NCI-H446 (cell line): Measurements from ENCODE around the gene PHLDB1.
"Not testable (repeated sequence)": the region's sequence is repeated elsewhere in the genome, so short reads cannot be mapped to it uniquely, and the experiment has no call there.

Source experiments
- DNase-seq, 2 experiments: peaks; one replicate each; lab custom pipeline; 2025; lab: John Stamatoyannopoulos, UW

Gene PHLDB1

DNA sequence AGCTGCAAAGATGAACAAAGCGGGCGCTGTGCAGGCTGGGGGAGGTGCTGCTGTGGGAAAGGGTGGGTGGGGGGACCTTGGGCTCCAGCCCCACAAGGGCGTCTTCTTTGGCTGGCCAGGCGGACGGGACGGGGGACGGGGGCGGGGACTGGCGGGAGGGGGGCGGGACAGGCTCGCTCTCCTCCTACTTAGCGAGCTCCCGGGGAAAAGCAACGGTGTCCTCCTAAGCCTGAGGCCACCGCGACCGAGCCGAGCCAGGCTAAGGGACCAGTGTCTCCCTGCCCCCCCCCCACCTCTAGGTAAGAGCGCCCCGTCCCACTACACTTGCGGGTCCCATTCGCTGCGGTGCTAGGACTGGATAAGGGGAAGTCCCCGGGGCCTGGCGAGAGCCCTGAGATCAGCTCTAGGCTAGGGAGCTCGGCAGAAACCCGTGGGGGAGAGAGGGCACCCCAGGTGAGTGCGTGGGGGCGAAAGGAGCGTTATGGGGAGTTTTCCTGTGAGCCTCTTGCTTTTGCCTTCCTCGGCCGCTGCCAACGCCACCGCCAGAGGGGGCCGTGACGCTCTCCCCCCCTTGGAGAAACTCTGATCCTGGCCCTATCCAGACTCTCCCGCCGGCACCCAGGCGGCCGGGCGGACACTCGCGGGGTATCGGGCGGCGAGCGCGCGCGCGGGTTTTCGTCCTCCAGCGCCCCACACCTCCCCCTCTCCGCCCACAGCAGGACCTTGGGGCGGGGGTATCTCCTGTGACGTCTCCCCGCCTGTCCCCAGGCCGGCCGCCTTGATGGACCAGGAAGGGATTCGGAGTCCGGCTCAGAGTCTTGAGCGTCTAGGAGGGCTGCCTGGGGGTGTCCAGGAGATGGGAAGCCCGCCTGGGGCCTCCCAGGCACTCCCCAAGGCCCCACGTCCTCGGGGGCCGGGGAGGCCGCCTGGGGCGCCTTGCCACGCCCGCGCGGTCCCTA, at the start of gene PHLDB1:
TSS of gene PHLDB1 (plus strand) at position 215 of the 959 bp plus-strand sequence. CDS start 6,222 bp downstream, outside the sequence.
- DNase-seq: no peak

DNA sequence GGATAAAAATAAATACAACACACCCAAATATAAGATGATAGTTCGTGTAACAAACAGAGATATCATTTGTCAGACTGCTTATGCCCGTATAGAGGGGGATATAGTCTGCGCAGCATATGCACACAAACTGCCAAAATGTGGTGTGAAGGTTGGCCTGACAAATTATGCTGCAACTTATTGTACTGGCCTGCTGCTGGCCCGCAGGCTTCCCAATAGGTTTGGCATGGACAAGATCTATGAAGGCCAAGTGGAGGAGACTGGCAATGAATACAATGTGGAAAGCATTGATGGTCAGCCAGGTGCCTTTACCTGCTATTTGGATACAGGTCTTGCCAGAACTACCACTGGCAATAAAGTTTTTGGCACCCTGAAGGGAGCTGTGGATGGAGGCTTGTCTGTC, 46.6 kb upstream of the PHLDB1 start:
- no peak for DNase-seq

DNA sequence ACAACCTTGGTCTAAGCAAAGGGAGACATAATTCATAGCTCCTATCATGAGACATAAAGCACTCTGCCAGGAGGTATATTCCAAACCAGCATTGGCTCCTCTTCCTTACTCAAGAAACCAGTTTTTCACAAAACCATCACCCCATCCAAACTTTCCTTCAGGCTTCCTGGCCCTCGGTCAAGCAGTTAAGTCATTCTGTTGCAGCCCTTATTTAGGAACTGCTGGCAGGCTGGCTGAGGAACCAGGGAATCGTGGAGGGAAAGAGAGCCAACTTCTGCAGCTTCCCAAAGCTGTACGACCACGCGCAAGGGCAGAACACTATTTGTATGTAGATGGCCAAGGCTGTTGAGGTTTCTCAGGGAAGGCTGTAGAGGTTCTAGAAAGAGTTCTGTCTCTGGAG, 42.4 kb upstream of the PHLDB1 start:
- DNase-seq: peak in 1 of 2 experiments; percentile 65

DNA sequence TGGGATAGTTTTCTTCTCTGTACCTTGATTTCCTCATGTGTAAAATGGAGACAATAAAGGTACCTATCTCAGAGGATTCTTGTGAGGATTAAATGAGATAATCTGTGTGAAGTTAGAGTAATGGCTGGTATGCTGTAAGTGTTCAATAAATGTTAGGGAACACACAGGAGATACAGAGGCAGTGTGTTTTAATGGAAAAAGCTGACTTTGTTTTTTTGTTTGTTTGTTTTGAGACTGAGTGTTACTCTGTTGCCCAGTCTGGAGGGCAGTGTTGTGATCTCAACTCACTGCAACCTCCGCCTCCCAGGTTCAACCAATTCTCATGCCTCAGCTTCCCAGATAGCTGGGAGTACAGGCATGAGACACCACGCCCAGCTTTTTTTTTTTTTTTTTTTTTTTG, 37.7 kb upstream of the PHLDB1 start:
- no peak for DNase-seq

DNA sequence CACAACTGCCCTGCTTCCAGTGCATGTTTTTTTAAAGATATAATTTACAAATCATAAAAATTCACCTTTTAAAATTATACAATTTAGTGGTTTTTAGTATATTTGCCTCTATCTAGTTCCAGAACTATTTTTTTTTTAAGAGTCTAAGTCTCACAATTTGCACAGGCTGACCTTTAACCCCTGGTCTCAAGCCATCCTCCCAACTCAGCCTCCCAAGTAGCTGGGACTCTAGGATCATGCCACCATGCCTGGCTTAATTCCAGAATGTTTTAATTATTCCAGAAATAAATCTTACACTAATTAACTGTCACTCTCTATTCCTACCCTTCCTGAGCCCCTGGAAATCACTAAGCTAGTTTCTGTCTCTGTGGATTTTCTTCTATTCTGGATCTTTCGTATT, 36.6 kb upstream of the PHLDB1 start:
- DNase-seq: no peak

DNA sequence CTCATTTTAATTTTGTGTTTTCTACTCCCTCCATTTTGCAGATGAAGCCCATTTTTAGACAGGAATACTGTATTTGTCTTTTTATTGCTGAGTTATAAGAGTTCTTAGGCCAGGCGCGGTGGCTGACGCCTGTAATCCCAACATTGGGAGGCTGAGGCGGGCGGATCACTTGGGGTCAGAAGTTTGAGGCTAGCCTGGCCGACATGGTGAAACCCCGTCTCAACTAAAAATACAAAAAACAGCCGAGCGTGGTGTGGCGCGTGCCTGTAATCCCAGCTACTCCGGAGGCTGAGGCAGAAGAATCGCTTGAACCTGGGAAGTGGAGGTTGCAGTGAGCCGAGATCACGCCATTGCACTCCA, 35.7 kb upstream of the PHLDB1 start:
- not testable (repeated sequence) for DNase-seq

DNA sequence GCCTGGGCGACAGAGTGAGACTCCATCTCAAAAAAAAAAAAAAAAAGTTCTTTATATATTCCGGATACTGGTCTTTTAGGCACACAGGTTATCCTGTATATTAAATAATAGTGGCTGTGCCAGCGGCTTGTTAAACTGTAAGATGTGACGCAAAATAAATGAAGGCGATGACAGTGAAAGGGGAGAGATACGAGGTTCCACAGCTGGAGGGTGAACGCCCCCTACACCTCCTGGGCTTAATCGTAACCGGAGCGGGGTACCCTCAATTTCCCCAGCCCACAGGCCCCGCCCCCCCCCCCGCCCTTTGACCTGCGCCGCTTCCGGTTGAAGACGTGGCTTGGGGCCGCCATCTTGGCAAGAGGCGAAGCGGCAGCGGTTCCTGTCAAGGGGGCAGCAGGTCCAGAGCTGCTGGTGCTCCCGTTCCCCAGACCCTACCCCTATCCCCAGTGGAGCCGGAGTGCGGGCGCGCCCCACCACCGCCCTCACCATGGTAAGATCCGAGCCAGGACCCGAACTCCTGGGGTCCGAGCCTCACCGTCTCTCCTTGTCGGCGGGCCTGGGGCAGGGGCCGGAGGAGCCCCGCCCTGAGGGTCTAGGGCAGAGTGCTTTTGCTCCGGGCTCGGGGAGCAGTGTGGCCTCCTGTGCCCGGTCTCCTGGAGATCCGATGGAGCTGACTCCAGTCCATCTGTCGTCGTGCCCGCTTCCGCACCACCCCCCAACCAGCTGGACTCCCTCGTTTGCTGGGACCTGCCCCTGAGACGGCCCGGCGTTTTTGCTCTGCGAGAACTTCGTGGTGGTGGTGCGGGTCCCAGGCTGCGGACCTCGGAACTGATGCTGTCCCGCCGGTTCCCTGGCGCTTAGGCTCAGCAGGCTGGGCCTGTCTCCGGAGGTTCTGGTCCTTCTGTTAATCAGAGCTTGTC, 35.1 kb upstream of the PHLDB1 start, which contains the start of gene ARCN1:
TSS of gene ARCN1 (plus strand) at position 349 of the 920 bp plus-strand sequence. CDS start at position 488, 139 bp downstream.
- DNase-seq: peak in 1 of 2 experiments; percentile 75

DNA sequence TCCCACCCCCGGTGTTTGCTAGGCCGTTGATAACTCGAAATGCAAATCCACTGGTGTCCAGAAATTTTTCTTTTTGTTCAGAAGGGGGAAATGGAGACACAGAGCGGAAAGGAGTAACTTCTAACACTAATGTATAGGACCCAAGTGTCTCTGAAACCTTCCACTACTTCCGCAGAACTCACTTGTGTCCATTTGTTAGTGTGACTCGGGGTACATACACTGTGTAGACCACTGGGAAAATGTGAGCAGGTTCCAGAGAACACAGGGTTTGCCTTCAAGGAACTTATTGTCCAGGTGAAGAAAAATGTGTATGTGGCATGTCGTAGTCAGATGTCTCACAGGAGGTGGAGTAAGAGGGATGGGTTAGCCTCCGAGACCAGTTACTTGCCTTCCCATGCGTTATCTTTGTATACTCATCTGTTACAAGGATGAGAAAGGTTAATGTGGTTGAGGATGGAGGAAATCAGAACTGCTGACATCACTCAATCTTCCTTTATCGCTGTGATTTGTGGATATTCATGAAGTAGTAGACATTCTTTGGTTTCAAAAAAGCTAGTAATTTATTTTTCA, 34.3 kb upstream of the PHLDB1 start:
- no peak for DNase-seq

DNA sequence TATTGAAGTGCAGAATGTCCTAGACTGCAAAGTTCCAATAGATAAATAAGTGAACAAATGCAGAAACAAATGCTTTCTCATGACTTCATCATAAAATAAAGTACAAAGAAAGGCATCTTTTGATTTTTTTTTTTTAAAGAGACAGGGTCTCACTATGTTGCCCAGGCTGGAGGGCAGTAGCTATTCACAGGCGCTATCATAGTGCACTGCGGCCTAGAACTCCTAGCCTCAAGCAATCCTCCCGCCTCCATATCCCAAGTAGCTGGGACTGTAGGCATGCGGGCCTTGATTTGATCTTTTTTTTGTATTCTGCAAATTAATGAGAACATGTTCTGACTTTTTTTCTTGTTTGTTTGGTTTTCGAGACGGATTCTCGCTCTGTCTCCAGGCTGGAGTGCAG, 32.8 kb upstream of the PHLDB1 start:
- DNase-seq: no peak

DNA sequence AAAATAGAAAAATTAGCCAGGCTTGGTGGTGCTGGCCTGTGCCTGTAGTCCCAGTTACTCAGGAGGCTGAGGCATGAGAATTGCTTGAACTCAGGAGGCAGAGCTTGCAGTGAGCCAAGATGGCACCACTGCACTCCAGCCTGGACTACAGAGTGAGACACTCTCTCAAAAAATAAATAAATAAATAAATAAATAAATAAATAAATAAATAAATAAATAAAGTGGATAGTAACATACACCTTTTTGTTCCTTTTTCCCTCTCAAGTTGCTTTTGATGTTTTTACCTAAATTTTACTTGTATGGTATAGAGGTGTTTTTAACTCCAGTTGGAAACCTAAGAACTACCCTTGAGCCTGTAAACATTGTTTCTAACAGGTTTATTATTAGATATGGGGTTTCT, 29.4 kb upstream of the PHLDB1 start:
- not testable (repeated sequence) for DNase-seq

DNA sequence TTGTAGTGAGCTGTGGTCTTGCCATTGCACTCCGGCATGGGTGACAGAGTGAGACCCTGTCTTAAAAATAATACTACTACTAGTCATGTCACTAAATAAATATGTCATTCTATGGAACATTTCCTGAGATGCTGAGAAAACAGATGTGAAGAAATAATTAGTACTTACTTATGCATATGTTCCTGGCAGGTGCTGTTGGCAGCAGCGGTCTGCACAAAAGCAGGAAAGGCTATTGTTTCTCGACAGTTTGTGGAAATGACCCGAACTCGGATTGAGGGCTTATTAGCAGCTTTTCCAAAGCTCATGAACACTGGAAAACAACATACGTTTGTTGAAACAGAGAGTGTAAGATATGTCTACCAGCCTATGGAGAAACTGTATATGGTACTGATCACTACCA, 26.4 kb upstream of the PHLDB1 start:
- DNase-seq: no peak

DNA sequence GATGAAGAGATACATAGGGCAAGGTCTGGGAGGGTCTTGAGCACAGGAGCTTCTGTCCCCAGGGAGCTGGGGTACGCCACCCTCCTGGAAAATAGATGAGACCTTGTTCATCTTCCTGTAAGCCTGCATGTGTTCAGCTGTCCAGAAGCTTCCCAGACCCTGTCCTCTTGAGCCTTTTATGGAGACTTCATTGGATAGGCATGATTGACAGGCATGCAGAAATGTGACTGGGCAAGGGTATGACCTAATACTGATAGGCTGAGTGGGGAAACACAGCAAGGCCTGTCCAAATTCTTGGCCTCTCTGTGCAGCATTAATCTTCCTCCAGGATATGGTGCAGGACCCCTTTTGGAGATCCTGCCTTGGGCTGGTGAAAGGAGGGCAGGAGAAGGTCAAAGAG, 19.5 kb upstream of the PHLDB1 start:
- no peak for DNase-seq

DNA sequence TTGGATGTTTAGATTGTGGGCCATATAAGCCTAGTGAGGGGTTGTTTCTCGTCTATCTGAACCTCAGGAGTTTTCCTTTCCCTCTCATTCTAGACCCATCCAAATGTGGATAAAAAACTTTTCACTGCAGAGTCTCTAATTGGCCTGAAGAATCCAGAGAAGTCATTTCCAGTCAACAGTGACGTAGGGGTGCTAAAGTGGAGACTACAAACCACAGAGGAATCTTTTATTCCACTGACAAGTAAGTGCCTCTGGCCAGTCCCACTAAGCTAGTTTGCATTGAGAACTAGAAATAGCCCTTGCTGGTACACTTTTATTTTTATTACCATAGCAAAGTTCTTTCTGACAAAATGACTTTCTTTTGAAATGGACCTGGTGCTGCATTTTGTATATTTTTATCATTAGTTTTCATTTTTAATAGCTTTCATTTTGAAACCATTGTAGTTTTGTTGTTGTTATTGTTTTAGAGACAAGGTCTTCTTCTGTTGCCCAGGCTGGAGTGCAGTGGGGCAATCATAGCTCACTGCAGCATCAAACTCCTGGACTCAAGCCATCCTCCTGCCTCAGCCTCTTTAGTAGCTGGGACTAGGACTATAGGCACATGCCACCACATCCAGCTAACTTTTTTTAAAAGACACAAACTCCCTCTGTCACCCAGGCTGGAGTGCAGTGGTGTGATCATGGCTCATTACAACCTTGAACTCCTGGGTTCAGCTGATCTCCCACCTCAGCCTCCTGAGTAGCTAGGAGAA, 14.6 kb upstream of the PHLDB1 start:
- DNase-seq: no peak

DNA sequence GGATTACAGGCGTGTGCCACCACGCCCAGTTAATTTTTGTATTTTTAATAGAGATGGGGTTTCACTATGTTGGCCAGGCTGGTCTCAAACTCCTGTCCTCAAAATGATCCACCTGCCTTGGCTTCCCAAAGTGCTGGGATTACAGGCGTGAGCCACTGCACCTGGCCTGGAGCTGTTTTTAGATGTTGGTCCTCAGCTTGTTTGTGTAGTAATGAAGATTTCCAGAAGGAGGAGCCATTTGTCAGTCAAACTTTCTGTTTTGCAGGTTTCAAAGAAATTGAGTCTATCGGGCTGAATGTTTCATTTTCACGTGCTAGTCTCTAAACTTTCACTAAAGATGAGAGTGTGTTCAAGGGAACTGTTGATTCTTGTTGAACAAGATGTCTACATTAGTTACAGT, 12.4 kb upstream of the PHLDB1 start:
- DNase-seq: peak; percentile 38 to 66

DNA sequence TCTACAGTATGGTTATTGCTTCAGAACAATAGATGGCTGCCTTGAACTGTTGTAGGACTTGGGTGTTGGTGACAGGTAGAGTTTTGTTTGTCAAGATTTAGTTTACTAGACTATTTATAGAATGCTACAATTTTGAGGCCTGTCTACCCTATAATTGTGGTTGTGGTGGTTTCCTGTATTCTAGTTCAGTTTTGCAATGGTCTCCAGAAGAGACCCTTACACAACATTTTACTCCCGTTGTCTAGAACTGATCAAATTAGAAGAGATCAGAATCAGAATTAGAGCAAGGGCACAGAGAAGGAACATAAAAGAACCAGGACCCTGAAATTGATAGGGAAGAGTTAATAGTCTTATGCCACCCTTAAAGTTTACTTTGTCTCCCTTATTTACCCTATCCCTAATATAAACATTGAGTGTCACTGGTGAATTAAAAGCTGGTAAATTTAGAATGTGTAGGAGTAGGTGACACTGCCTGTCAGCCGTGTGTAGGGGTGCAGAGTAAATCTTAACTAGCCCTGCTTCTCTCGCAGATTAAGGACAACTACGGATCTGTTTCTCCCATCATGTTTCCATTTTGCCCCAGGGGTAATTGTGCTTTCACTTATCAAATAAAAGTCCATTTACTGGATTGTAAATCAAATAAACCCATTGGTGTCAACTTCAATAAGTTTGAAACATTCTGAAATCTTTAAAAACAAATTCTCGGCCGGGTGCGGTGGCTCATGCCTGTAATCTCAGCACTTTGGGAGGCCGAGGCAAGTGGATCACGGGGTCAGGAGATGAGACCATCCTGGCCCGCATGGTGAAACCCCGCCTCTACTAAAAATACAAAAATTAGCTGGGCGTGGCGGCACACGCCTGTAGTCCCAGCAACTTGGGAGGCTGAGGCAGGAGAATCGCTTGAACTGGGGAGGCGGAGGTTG, 10.9 kb upstream of the PHLDB1 start:
- DNase-seq: no peak

DNA sequence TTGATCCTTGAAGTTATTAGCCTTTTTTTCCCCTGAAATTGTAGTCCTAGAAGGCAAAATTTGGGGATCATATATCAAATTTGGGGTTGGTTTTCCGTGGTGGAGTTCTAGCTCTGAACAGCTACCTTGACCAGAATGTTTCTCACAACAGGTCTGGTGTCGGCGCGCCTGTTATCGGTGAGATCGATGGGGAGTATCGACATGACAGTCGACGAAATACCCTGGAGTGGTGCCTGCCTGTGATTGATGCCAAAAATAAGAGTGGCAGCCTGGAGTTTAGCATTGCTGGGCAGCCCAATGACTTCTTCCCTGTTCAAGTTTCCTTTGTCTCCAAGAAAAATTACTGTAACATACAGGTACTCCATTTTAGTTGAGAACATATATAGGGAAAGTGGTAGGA, 9.9 kb upstream of the PHLDB1 start:
- no peak for DNase-seq

DNA sequence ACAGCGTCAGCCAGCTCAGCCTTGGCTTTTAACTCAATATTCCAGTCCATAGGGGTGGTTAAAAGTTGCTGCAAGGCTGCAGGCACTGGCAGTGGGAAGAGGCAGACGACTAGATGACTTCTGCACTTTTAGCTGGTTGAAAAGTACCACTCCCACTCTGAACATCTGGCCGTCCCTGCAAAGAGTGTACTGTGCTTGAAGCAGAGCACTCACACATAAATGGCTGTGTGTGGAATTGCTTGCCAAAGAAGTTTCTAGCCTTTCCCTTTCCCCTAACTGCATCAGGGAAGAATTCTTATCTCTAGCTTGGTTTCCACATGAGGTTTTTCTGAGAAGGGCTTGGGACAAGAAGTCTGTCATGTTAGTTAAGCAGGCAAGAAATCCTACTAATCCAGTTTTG, 5.1 kb upstream of the PHLDB1 start:
- DNase-seq: no peak

DNA sequence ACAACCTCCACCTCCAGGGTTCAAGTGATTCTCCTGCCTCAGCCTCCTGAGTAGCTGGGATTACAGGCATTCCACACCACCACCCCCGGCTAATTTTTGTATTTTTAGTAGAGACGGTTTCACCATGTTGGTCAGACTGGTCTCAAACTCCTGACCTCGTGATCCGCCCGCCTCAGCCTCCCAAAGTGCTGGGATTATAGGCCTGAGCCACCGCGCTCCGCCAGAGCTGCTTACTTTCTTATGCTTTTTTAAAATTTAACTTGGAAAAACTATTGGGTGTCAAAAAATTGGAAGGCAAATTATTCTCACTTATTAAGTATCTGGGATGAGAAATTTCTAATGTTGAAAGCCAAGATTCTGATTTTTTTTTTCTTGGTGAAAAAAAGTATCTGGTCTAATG, 3.7 kb upstream of the PHLDB1 start:
- DNase-seq: not testable (repeated sequence)

DNA sequence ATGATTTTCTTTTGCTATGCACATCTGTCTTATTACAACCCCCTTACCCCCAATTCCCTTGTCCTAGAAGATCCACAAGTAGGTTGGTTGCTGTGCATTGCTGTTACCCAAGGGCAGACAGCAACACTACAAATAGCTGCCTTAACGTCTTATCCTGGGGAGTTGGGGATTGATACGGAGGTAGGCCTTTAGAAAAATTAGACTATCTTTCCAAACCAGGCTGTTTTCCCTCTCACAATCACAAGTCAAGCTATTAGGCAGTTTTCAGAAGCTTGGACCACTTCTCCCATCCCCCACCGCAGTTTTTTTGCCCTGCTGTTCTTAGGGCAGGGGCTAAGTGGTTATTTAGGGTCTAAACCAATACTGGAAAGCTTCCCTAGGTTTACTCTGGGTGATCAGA, 2.8 kb upstream of the PHLDB1 start:
- no peak for DNase-seq

DNA sequence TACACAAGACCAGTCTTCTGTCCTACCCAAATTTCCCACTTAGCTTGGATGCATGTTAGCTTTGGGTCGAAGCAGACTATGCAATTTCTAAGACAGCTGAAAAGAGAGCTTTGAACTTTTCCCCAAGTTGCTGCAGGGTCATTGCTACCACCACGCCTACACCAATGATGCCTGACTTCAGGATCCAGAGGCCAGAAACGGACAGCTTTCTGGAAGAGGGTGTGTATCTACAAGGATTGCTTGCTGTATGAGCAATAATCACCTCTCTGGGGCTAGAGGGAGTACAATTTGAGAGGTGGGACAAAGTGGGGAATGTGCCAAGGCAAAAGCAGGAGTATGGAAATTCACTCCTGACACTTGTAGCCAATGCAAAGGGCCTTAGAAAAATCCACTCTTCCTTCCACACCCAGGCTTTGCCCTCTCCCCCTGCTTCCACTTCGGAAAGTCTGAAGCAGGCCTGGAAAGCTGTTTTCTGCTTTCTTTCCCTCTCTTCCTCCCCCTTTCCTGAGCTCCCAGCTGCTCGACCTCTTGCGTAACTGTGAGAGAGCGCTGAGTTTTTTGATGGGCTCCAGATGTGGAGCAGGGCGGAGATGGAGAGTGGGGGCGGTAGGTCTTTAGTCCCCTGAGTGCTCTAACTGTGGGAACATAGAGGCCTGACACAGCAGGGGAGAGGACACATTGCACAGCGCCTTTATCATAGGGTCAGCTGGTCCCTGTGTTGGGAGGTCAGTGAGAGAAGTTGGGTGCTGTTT, 2.1 kb upstream of the PHLDB1 start:
- no peak for DNase-seq
